Measurements from ENCODE around the gene ZNF598.

The ZNF598 gene

GRCh38 chr16:2002406-2003230, 7.0 kb downstream of the ZNF598 start:
- in situ Hi-C loops (cut with HindIII; ENCODE audit: low sequenced_read_pairs) = no loop called here
- TF ChIP-seq CTCF (IDR thresholded peaks at IDR 0.05; ENCODE audit: low read depth, low read length, missing control alignments) = no peak
- DNase-seq (ENCODE audit: low read depth) = no peak
- H3K4me3 ChIP-seq (ENCODE audit: low read depth, low read length) = no peak overlapping the region

- no peak for DNase-seq (ENCODE audit: low read depth)
- TF ChIP-seq CTCF (IDR thresholded peaks at IDR 0.05; ENCODE audit: low read depth, low read length, missing control alignments) = no peak
- in situ Hi-C loops (cut with HindIII; ENCODE audit: low sequenced_read_pairs) = no loop called here
- H3K4me3 ChIP-seq (ENCODE audit: low read depth, low read length) = no peak overlapping the region
Measured at GRCh38 chr16:2001456-2002355, 7.9 kb downstream of the ZNF598 start.

GRCh38 chr16:2001035-2001434, 8.6 kb downstream of the ZNF598 start:
- no peak overlapping the region for H3K4me3 ChIP-seq (ENCODE audit: low read depth, low read length)
- no peak for DNase-seq (ENCODE audit: low read depth)
- in situ Hi-C loops (cut with HindIII; ENCODE audit: low sequenced_read_pairs) = no loop called here
- no peak for TF ChIP-seq CTCF (IDR thresholded peaks at IDR 0.05; ENCODE audit: low read depth, low read length, missing control alignments)

GRCh38 chr16:1999866-2000514, 9.6 kb downstream of the ZNF598 start:
- no peak for TF ChIP-seq CTCF (IDR thresholded peaks at IDR 0.05; ENCODE audit: low read depth, low read length, missing control alignments)
- in situ Hi-C loops (cut with HindIII; ENCODE audit: low sequenced_read_pairs) = no loop called here
- no peak for DNase-seq (ENCODE audit: low read depth)
- no peak overlapping the region for H3K4me3 ChIP-seq (ENCODE audit: low read depth, low read length)

GRCh38 chr16:1998852-1999801, 10.5 kb downstream of the ZNF598 start:
- in situ Hi-C loops (cut with HindIII; ENCODE audit: low sequenced_read_pairs) = no loop called here
- TF ChIP-seq CTCF (IDR thresholded peaks at IDR 0.05; ENCODE audit: low read depth, low read length, missing control alignments) = no peak
- no peak for DNase-seq (ENCODE audit: low read depth)
- H3K4me3 ChIP-seq (ENCODE audit: low read depth, low read length) = no peak overlapping the region

All from astrocyte of the cerebellum (primary cell).